H1 (cell line): ENCODE results near the gene CNOT10.

Source experiments
- ZNF274 ChIP-seq: IDR thresholded peaks from 2 replicates; pipeline ENCODE4 v1.7.0; 2012; ENCODE audit warnings: low read length, borderline replicate concordance; ENCODE audit errors: extremely low read depth
- TF ChIP-seq, protein P1 (sequence below), 3 experiments: IDR thresholded peaks; 1 replicate in 2 of 3; 2 replicates in 1 of 3; pipeline versions ENCODE4 v1.5.1 to v1.6.1; 2011; ENCODE audit warnings: low read length in 3 of 3, mild to moderate bottlenecking in 3 of 3, inconsistent platforms in 2 of 3, low read depth in 1 of 3, moderate library complexity in 1 of 3; ENCODE audit not compliant: insufficient read depth in 1 of 3; ENCODE audit errors: control extremely low read depth in 1 of 3

DNA sequence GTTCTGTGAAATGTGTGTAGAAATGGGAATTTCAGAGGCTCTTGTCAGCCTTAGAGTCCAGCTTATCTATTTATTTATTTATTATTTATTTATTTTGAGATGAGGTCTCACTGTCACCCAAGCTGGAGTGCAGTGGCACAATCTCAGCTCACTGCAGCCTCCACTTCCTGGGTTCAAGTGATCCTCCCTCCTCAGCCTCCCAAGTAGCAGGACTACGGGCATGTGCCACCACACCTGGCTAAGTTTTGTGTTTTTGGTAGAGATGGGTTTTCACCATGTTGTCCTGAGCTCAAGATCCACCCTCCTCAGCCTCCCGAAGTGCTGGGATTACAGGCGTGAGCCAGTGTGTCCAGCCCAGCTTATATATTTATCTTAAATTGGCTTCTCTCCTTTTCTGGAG is 11.5 kb downstream of the CNOT10 start:
- TF ChIP-seq, protein P1, sequence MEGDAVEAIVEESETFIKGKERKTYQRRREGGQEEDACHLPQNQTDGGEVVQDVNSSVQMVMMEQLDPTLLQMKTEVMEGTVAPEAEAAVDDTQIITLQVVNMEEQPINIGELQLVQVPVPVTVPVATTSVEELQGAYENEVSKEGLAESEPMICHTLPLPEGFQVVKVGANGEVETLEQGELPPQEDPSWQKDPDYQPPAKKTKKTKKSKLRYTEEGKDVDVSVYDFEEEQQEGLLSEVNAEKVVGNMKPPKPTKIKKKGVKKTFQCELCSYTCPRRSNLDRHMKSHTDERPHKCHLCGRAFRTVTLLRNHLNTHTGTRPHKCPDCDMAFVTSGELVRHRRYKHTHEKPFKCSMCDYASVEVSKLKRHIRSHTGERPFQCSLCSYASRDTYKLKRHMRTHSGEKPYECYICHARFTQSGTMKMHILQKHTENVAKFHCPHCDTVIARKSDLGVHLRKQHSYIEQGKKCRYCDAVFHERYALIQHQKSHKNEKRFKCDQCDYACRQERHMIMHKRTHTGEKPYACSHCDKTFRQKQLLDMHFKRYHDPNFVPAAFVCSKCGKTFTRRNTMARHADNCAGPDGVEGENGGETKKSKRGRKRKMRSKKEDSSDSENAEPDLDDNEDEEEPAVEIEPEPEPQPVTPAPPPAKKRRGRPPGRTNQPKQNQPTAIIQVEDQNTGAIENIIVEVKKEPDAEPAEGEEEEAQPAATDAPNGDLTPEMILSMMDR (IDR thresholded peaks at IDR 0.05; ENCODE audit: control extremely low read depth in 1 of 3, insufficient read depth in 1 of 3, low read depth in 1 of 3, low read length in 3 of 3): no peak
- TF ChIP-seq ZNF274: no peak
